Activated T-helper 1 cell treated with anti-CD3 and anti-CD28 coated beads, Interleukin-12 subunit alpha, Interleukin-12 subunit beta, Interleukin-2, Interleukin-4 antibody, amounts not matched to agents 30 ng/mL and 10 ng/mL and 1 ng/mL, durations not matched to agents 14 hours and 24 hours and 36 hours (primary cell): ENCODE results near the gene PFDN2. TPM values are rescaled to one million over a fixed set of nuclear protein-coding genes. Genes with fewer than 3 reads are reported as not detected.

Experiments
- DNase-seq: peaks from one replicate; pipeline ENCODE4 v3.0.0; 2021; ENCODE audit warnings: low spot score
- H3K27ac Mint-ChIP-seq: one replicate; pipeline ENCODE4 v1.8.0; 2021; ENCODE audit warnings: mild to moderate bottlenecking, mixed read lengths
- H3K27me3 Mint-ChIP-seq: one replicate; pipeline ENCODE4 v1.8.0; 2022; ENCODE audit warnings: mild to moderate bottlenecking, moderate library complexity, mixed read lengths; ENCODE audit not compliant: insufficient read depth
- H3K36me3 Mint-ChIP-seq: one replicate; pipeline ENCODE4 v1.8.0; 2021; ENCODE audit warnings: low read depth, mixed read lengths
- H3K4me1 Mint-ChIP-seq: one replicate; pipeline ENCODE4 v1.8.0; 2021; ENCODE audit warnings: low read depth, mixed read lengths
- H3K4me3 Mint-ChIP-seq: one replicate; pipeline ENCODE4 v1.8.0; 2021; ENCODE audit warnings: mild to moderate bottlenecking, moderate library complexity, mixed read lengths
- H3K9me3 Mint-ChIP-seq: one replicate; pipeline ENCODE4 v1.8.0; 2021; ENCODE audit warnings: mixed read lengths
- intact Hi-C: fragments of 100-400 bp; cut with micrococcal nuclease; formaldehyde crosslinking; loops from one replicate; pipeline ENCODE4 v1.15.1; 2024
- total RNA-seq: library from RNA; stranded (reverse); gene quantifications from 2 replicates; pipeline ENCODE4 v1.2.3, GENCODE V29; 2022

Gene PFDN2, protein sequence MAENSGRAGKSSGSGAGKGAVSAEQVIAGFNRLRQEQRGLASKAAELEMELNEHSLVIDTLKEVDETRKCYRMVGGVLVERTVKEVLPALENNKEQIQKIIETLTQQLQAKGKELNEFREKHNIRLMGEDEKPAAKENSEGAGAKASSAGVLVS
- total RNA-seq: 147 and 164 TPM in 2 replicates

DNA sequence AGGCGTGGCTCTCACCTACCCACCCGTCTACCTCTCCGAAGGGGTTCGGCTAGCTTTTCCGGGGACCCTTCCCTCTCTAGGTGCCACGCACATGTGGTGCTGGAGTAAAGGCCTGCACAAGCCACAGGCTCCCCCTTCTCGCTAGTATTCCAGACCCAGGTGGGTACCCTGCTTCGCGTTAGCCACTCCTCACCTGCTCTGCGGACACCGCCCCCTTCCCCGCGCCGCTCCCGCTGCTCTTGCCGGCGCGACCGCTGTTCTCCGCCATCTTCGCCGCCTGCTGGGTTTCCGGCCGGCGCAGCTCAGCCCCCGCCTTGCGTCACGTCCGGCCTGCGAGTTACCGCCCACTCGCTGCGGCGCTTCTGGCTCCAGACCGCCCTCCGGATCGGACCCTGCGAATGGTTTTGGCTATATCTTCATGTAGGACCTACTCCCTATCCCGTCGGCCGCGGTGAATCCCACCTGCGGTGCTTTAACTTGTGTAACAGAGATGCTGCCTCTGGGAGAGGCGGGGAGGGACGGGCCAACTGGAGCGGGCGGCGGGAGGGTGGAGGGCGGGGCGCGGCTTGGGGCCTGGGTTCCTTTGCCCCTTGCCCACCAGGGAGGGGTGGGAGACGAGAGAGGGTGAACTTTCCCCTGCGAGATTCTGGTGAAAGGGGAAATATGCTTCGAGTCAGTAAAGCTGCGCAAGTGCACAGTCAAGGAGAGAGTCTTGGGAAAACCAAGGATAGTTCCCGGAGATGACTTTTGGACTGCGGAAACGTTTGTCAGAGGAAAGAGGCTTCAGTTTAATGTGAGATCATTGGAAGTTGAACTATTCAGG, at the start of gene PFDN2, which contains the start of gene NIT1:
Gene PFDN2, minus strand, starts transcription at position 279 of the 823 bp plus-strand sequence. Its CDS starts 11 bp downstream, at position 268.
Gene NIT1, plus strand, starts transcription at position 347 of the 823 bp plus-strand sequence. Its CDS starts 72 bp downstream, at position 419.
- H3K36me3 Mint-ChIP-seq: peaks cover 56% of the 10 kb centered on the region
- no peaks in the 10 kb centered on the region for H3K27me3 Mint-ChIP-seq
- H3K9me3 Mint-ChIP-seq: no peaks in the 10 kb centered on the region
- peak within 1 kb of the TSS; percentile 97 for H3K4me3 Mint-ChIP-seq
- peak; percentile 84 for DNase-seq
- H3K4me1 Mint-ChIP-seq: peaks cover 75% of the 10 kb centered on the region
- peak within 1 kb of the TSS; percentile 96 for H3K27ac Mint-ChIP-seq
- intact Hi-C loops: loop anchor here (1.0 to 5.0 kb wide), 6 partner anchors 48 to 279 kb away; partner anchors contain the start of genes NDUFS2 and TSTD1

DNA sequence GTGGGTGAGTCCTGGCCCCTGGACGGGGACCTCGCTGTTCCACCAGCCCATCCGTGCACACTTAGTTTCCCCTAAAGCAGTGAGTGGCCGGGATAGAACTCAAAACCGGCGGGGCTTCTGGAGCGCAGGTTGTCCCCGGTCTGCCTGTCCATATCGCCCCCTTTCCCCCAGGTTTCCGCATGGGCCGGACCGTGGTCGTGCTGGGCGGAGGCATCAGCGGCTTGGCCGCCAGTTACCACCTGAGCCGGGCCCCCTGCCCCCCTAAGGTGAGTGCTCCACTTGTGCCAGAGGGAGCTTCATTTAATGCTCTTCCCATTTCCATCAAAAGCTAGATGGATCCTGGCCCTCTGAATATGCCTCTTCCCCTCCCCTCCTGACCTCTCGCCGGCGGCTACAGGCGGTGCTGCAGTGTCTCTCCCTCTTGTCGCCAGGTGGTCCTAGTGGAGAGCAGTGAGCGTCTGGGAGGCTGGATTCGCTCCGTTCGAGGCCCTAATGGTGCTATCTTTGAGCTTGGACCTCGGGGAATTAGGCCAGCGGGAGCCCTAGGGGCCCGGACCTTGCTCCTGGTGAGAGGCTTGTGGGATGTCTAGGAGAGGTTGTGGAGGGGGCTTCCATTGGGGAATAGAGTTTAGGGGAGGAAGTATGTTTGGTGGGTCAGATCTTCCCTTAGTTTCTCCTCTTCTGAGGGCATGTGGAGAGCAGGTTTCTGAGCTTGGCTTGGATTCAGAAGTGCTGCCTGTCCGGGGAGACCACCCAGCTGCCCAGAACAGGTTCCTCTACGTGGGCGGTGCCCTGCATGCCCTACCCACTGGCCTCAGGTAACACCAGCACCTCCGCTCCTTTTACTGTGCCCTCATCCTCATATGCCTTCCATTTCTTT, 49.1 kb upstream of the PFDN2 start:
- H3K4me3 Mint-ChIP-seq: peak overlapping the region; percentile 87
- peaks cover 60% of the 10 kb centered on the region for H3K4me1 Mint-ChIP-seq
- no peak for DNase-seq
- H3K27me3 Mint-ChIP-seq: no peaks in the 10 kb centered on the region
- peaks cover 29% of the 10 kb centered on the region for H3K36me3 Mint-ChIP-seq
- peak overlapping the region; percentile 99 for H3K27ac Mint-ChIP-seq
- intact Hi-C loops: loop anchor here (1.0 to 2.0 kb wide), 6 partner anchors 10 to 121 kb away; partner anchors contain the start of genes B4GALT3 and DEDD
- H3K9me3 Mint-ChIP-seq: no peaks in the 10 kb centered on the region

DNA sequence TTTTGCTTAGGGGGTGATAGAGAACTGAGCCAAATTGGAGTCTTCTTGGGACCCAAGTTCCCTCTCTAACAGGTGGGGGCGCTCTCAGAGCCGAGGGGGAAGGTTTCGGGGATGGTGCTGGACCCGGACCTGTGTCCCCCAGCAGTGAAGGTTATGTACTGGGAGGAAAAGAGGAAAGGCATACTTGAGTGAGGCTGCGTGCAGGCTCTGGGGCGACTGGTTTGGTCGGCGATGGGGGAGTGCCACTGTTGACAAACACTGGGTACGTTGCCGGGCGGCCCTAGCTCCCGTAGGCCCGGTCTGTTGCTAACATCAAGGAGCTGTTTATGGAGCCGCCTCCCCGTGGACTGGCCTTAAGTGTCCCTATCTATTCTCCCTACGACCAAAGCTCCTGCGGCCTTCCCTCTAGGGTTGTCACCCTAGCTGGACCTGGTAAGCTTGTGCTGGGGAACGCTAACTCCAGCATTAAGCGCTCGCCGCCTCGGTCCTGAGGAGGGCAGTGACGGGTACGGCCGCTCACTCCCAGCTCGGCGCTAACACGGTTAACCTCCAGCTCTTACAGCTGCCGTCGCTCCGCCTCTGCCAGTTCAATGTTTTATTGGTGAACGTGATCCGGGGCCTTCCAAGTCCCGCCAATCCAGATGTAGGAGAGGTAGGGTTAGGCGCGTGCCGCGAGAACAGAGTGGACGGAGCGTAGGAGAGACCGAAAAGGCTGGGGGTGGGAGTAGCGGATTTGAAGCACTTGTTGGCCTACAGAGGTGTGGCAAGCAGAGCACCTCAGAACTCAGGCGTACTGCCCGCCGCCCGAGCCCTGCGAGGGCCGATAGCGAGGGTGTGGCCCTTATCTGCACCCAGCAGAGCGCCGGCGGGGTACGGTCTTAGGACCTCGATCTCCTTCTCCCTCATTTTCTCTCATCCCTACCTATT, 48.2 kb upstream of the PFDN2 start, which contains the start of gene PPOX:
Gene PPOX, plus strand, starts transcription at position 685 of the 927 bp plus-strand sequence. CDS start 422 bp downstream, outside the sequence.
- intact Hi-C loops: loop anchor here (1.0 to 2.0 kb wide), 6 partner anchors 11 to 120 kb away; partner anchors contain the start of genes B4GALT3 and DEDD
- Mint-ChIP-seq H3K27me3 (no peaks in the 10 kb centered on the region), H3K4me1 (peaks cover 61% of the 10 kb centered on the region), H3K27ac (peak within 1 kb of the TSS; percentile 99), H3K4me3 (peak within 1 kb of the TSS; percentile 87), H3K9me3 (no peaks in the 10 kb centered on the region), H3K36me3 (peaks cover 30% of the 10 kb centered on the region)
- peak; percentile 95 for DNase-seq

DNA sequence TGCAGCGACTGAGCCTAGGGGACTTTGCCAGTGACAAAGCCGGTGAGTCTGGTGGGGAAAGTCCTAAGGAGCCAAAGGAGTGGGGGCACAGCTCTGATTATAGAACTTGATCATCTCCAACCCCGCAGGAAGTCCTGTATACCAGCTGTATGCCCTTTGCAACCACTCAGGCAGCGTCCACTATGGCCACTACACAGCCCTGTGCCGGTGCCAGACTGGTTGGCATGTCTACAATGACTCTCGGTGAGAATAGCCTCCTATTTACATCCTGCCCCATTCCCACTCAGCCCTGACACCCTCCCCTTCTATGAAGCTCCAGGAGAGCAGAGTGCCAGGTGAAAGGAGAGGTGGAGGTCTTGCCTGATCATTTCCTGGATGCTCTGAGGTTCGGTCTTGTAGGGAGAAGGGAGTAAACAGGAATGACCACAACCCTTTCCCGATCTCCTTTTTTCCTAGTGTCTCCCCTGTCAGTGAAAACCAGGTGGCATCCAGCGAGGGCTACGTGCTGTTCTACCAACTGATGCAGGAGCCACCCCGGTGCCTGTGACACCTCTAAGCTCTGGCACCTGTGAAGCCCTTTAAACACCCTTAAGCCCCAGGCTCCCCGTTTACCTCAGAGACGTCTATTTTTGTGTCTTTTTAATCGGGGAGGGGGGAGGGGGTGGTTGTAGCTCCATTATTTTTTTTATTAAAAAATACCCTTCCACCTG, 47.2 kb upstream of the PFDN2 start:
- DNase-seq: no peak
- Mint-ChIP-seq H3K4me3 (peak overlapping the region; percentile 45), H3K4me1 (peaks cover 63% of the 10 kb centered on the region), H3K27me3 (no peaks in the 10 kb centered on the region), H3K36me3 (peaks cover 28% of the 10 kb centered on the region), H3K27ac (peak overlapping the region; percentile 86), H3K9me3 (no peaks in the 10 kb centered on the region)
- intact Hi-C loops: no loop called here

DNA sequence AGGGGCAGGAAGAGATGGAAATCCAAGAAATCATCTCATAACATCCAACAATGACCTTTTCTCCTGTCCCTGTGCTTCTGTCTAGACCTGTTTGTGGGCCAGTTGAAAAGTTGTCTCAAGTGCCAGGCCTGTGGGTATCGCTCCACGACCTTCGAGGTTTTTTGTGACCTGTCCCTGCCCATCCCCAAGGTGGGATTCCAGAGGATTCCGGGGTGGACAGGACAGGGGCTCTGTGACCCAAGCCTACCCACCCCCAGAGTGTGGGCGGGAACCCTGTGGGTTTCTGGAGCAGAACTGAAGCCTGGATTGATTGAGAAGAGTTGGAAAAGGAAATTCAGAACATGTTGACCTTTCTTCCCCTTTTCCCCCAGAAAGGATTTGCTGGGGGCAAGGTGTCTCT, 46.0 kb upstream of the PFDN2 start:
- no peak for DNase-seq
- intact Hi-C loops: no loop called here
- Mint-ChIP-seq H3K27ac (peak overlapping the region; percentile 78), H3K4me3 (peak overlapping the region; percentile 12), H3K4me1 (peaks cover 71% of the 10 kb centered on the region), H3K36me3 (peaks cover 31% of the 10 kb centered on the region), H3K27me3 (no peaks in the 10 kb centered on the region), H3K9me3 (no peaks in the 10 kb centered on the region)

DNA sequence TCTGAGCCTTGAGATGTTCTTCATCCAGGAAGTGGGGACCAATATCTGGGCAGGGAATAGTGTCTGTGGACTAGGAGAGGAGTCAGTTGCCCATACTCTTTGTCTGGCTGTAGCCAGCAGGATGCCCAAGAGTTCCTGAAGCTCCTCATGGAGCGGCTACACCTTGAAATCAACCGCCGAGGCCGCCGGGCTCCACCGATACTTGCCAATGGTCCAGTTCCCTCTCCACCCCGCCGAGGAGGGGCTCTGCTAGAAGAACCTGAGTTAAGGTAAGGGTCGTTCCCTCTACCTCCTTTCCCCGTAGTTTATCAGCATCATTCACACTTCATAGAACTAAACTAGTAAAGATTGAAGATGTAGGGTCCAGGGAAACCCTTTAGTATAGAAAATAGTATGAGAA, 45.0 kb upstream of the PFDN2 start:
- Mint-ChIP-seq H3K4me1 (peaks cover 72% of the 10 kb centered on the region), H3K4me3 (no peak overlapping the region), H3K36me3 (peaks cover 39% of the 10 kb centered on the region), H3K9me3 (no peaks in the 10 kb centered on the region), H3K27ac (peak overlapping the region; percentile 18), H3K27me3 (no peaks in the 10 kb centered on the region)
- intact Hi-C loops: no loop called here
- DNase-seq: no peak

DNA sequence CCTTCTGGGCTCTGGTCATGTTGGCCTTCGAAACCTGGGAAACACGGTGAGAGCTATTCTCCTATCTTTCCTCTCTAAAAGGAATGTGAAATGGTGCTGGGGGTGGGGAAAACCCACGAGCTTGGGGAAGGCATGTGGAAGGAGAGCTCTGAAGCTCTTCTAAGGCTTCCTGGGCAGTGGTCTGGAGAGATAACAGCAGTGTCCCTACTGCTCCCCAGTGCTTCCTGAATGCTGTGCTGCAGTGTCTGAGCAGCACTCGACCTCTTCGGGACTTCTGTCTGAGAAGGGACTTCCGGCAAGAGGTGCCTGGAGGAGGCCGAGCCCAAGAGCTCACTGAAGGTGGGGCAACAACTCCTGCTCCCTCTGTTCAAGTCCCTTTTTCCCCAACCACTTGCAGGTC, 44.2 kb upstream of the PFDN2 start:
- no peaks in the 10 kb centered on the region for H3K9me3 Mint-ChIP-seq

DNA sequence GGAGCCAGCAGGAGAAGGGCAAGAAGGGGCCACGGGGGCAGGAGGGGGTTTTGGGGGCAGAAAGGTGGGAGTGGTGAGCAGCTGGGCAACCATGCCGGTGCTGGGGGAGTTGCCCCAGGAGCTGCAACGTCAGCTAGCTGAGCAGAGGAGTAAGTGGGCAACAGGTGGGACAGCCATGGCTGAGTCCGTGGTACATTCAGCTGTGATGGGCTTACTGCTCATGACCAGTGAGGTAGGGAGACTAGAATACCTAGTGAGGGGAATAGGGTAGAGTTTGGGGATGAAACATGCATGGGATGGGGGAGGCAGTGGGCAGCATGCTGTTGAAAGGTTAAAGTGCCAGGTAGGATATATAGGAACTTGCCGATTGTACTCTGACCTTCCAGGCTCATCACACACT, 43.8 kb upstream of the PFDN2 start:
- H3K27me3 Mint-ChIP-seq: no peaks in the 10 kb centered on the region
- intact Hi-C loops: loop anchor here (2.0 kb wide), 1 partner anchor 15 kb away; the partner anchor contains the start of gene B4GALT3
- peaks cover 49% of the 10 kb centered on the region for H3K36me3 Mint-ChIP-seq
- DNase-seq: no peak
- peaks cover 64% of the 10 kb centered on the region for H3K4me1 Mint-ChIP-seq
- H3K9me3 Mint-ChIP-seq: no peaks in the 10 kb centered on the region
- peak overlapping the region; percentile 13 for H3K27ac Mint-ChIP-seq
- peak overlapping the region; percentile 52 for H3K4me3 Mint-ChIP-seq

More for the DNA sequence above, 44.2 kb upstream of the PFDN2 start:
- no peak for DNase-seq
- peaks cover 68% of the 10 kb centered on the region for H3K4me1 Mint-ChIP-seq
- H3K27me3 Mint-ChIP-seq: no peaks in the 10 kb centered on the region
- H3K27ac Mint-ChIP-seq: peak overlapping the region; percentile 13
- intact Hi-C loops: no loop called here
- peak overlapping the region; percentile 52 for H3K4me3 Mint-ChIP-seq
- peaks cover 45% of the 10 kb centered on the region for H3K36me3 Mint-ChIP-seq

DNA sequence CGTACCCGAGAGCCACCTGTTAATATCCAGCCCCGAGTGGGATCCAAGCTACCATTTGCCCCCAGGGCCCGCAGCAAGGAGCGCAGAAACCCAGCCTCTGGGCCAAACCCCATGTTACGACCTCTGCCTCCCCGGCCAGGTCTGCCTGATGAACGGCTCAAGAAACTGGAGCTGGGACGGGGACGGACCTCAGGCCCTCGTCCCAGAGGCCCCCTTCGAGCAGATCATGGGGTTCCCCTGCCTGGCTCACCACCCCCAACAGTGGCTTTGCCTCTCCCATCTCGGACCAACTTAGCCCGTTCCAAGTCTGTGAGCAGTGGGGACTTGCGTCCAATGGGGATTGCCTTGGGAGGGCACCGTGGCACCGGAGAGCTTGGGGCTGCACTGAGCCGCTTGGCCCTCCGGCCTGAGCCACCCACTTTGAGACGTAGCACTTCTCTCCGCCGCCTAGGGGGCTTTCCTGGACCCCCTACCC, 42.9 kb upstream of the PFDN2 start:
- Mint-ChIP-seq H3K4me3 (peak overlapping the region; percentile 88), H3K27ac (peak overlapping the region; percentile 62), H3K36me3 (peaks cover 49% of the 10 kb centered on the region), H3K4me1 (peaks cover 64% of the 10 kb centered on the region), H3K27me3 (no peaks in the 10 kb centered on the region), H3K9me3 (no peaks in the 10 kb centered on the region)
- no peak for DNase-seq
- intact Hi-C loops: loop anchor here (2.0 kb wide), 1 partner anchor 16 kb away; the partner anchor contains the start of gene B4GALT3

DNA sequence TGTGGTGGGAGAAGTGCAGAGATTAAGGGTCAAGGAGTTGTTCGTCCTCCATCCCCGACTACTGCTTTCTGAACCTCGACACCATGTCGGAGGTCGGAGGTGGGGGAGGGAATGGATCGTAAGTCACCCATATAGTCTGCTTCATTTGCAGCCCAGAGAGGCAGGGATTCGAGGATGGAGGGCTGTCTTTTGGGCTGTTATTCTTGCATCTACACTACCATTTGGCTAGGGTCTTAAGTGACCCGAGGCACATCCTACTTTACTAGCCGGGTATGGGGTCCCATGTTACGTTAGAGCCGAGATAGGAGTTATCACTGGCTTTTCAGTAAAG, 42.0 kb upstream of the PFDN2 start:
- Mint-ChIP-seq H3K27ac (peak overlapping the region; percentile 65), H3K27me3 (no peaks in the 10 kb centered on the region), H3K36me3 (peaks cover 51% of the 10 kb centered on the region), H3K4me3 (peak overlapping the region; percentile 88), H3K4me1 (peaks cover 64% of the 10 kb centered on the region), H3K9me3 (no peaks in the 10 kb centered on the region)
- no peak for DNase-seq
- intact Hi-C loops: loop anchor here (1.0 to 2.0 kb wide), 5 partner anchors 17 to 115 kb away; partner anchors contain the start of genes B4GALT3, DEDD, NDUFS2 and TOMM40L
